ENCODE data around the gene OR1J4. TPM values are rescaled to one million over a fixed set of nuclear protein-coding genes. Genes with fewer than 3 reads are reported as not detected.
"Not testable (repeated sequence)": the region's sequence is repeated elsewhere in the genome, so short reads cannot be mapped to it uniquely, and the experiment has no call there.

The OR1J4 gene
- total RNA-seq, 1 experiment from 2014 or later, result not detected

DNA sequence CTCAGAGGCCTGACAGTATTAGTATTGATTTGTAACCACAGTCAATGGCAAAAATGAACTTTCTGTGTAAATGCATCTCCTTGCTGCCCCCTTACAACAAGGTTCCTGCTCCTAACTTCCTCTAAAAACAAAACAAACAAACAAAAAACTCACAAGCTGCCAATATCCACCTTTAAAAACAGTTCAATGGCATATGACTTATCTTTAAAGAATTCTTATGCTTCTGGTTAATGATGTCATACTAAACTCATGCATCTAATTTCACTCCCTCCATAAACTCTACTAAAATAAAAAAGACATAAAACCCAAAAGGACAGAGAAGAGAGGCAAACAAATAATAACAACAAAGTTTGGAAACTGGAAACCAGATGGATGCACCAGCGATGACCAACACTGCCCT lies 17.2 kb downstream of the OR1J4 start:
- peaks cover 5% of the 10 kb centered on the region for H3K27me3 ChIP-seq (replicated peaks; ENCODE audit: insufficient read depth, low read depth, low read length, poor library complexity)
- no peaks in the 10 kb centered on the region for H3K36me3 ChIP-seq (ENCODE audit: insufficient read depth, low read length, poor library complexity, severe bottlenecking)
- intact Hi-C loops (cut with micrococcal nuclease; ENCODE audit: unreplicated experiment), result no loop called here
- DNase-seq (ENCODE audit: low spot score), result no peak
- CTCF ChIA-PET, result no interaction called here
- POLR2A ChIA-PET (ENCODE audit: low non-redundant PET), result no interaction called here
- H3K4me3 ChIP-seq (ENCODE audit: low read depth, low read length, poor library complexity, severe bottlenecking), result no peak overlapping the region
- TF ChIP-seq, protein P1, sequence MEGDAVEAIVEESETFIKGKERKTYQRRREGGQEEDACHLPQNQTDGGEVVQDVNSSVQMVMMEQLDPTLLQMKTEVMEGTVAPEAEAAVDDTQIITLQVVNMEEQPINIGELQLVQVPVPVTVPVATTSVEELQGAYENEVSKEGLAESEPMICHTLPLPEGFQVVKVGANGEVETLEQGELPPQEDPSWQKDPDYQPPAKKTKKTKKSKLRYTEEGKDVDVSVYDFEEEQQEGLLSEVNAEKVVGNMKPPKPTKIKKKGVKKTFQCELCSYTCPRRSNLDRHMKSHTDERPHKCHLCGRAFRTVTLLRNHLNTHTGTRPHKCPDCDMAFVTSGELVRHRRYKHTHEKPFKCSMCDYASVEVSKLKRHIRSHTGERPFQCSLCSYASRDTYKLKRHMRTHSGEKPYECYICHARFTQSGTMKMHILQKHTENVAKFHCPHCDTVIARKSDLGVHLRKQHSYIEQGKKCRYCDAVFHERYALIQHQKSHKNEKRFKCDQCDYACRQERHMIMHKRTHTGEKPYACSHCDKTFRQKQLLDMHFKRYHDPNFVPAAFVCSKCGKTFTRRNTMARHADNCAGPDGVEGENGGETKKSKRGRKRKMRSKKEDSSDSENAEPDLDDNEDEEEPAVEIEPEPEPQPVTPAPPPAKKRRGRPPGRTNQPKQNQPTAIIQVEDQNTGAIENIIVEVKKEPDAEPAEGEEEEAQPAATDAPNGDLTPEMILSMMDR (conservative IDR thresholded peaks at IDR 0.05; ENCODE audit: low read depth, low read length), result no peak
- no peak for TF ChIP-seq EZH2 (IDR thresholded peaks at IDR 0.05; ENCODE audit: borderline replicate concordance, low read depth, low read length, poor library complexity, severe bottlenecking)
- H3K27ac ChIP-seq (ENCODE audit: low read depth, low read length, poor library complexity, severe bottlenecking), result no peak overlapping the region
- BruUV-seq (replicated peaks), result no TSS peak
- H3K9me3 ChIP-seq (ENCODE audit: low read depth, low read length, poor library complexity, severe bottlenecking), result no peaks in the 10 kb centered on the region
- no peaks in the 10 kb centered on the region for H3K4me1 ChIP-seq (ENCODE audit: insufficient read depth, low read length, poor library complexity, severe bottlenecking)

DNA sequence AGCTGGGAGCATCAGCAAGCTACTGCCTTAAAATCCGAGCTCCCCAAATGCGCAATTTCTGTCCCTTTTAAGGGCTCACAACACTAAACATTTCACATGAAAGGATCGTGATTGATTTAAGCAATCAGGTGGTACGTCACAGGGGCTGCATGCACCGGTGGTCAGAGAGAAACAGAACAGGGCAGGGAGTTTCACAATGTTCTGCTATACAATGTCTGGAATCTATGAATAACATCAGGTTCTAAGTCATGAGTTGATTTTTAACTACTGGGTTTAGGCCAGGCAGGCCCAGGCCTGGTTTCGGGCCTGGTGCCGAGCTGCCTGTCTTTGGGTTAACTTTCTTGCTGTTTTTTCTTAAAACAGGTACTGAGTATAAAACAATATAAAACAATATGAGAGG lies 18.1 kb downstream of the OR1J4 start:
- H3K27me3 ChIP-seq (replicated peaks; ENCODE audit: insufficient read depth, low read depth, low read length, poor library complexity); H3K36me3 ChIP-seq (ENCODE audit: insufficient read depth, low read length, poor library complexity, severe bottlenecking); CTCF ChIA-PET; H3K4me1 ChIP-seq (ENCODE audit: insufficient read depth, low read length, poor library complexity, severe bottlenecking); POLR2A ChIA-PET (ENCODE audit: low non-redundant PET); DNase-seq (ENCODE audit: low spot score); H3K9me3 ChIP-seq (ENCODE audit: low read depth, low read length, poor library complexity, severe bottlenecking); H3K4me3 ChIP-seq (ENCODE audit: low read depth, low read length, poor library complexity, severe bottlenecking); H3K27ac ChIP-seq (ENCODE audit: low read depth, low read length, poor library complexity, severe bottlenecking); intact Hi-C loops (cut with micrococcal nuclease; ENCODE audit: unreplicated experiment); BruUV-seq (replicated peaks): not testable (repeated sequence)

DNA sequence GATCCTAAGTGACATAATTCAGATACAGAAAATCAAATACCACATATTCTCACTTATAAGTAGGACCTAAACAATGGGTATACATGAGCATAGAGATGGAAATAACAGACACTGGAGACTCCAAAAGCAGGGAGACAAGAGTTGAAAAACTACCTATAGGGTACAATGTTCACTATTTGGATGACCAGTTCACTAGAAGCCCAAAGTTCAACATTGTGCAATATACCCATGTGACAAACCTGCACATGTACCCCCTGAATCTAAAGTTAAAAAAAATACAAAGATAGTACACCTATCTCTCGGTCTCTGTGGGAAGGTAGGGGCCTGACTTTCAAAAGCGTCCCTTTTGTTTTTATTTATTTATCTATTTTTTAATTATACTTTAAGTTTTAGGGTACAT lies 19.8 kb downstream of the OR1J4 start:
- H3K4me1 ChIP-seq (ENCODE audit: insufficient read depth, low read length, poor library complexity, severe bottlenecking), result no peaks in the 10 kb centered on the region
- peaks cover 10% of the 10 kb centered on the region for H3K27me3 ChIP-seq (replicated peaks; ENCODE audit: insufficient read depth, low read depth, low read length, poor library complexity)
- TF ChIP-seq, protein P1 (conservative IDR thresholded peaks at IDR 0.05; ENCODE audit: low read depth, low read length), result no peak
- TF ChIP-seq EZH2 (IDR thresholded peaks at IDR 0.05; ENCODE audit: borderline replicate concordance, low read depth, low read length, poor library complexity, severe bottlenecking), result no peak
- H3K4me3 ChIP-seq (ENCODE audit: low read depth, low read length, poor library complexity, severe bottlenecking), result no peak overlapping the region
- no TSS peak for BruUV-seq (replicated peaks)
- POLR2A ChIA-PET (ENCODE audit: low non-redundant PET), result no interaction called here
- H3K27ac ChIP-seq (ENCODE audit: low read depth, low read length, poor library complexity, severe bottlenecking), result no peak overlapping the region
- no peaks in the 10 kb centered on the region for H3K9me3 ChIP-seq (ENCODE audit: low read depth, low read length, poor library complexity, severe bottlenecking)
- DNase-seq (ENCODE audit: low spot score), result no peak
- no peaks in the 10 kb centered on the region for H3K36me3 ChIP-seq (ENCODE audit: insufficient read depth, low read length, poor library complexity, severe bottlenecking)
- intact Hi-C loops (cut with micrococcal nuclease; ENCODE audit: unreplicated experiment), result no loop called here
- CTCF ChIA-PET, result no interaction called here

DNA sequence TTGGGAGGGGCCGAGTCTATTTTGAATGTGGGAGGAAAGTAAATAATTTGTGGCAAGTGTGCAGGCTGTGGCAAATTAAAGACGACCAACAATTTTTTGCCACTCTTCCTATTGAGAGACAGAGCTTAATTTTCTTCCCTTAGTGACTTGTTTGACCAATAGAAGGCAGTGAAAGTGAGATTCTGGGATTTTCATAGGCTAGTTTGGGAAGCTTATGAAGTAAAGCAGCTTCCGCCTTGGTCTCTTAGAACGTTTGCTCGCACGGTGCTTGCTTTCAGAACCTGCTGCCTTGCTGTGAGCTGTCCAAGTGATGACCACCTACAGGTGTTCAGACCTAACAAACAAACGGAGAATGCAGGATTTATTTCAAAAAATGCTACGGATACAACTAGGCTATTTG lies 27.3 kb downstream of the OR1J4 start:
- Histone ChIP-seq H3K27me3 (replicated peaks; ENCODE audit: insufficient read depth, low read depth, low read length, poor library complexity) (peaks cover 45% of the 10 kb centered on the region), H3K4me1 (ENCODE audit: insufficient read depth, low read length, poor library complexity, severe bottlenecking) (no peaks in the 10 kb centered on the region), H3K9me3 (ENCODE audit: low read depth, low read length, poor library complexity, severe bottlenecking) (no peaks in the 10 kb centered on the region), H3K4me3 (ENCODE audit: low read depth, low read length, poor library complexity, severe bottlenecking) (no peak overlapping the region), H3K36me3 (ENCODE audit: insufficient read depth, low read length, poor library complexity, severe bottlenecking) (no peaks in the 10 kb centered on the region), H3K27ac (ENCODE audit: low read depth, low read length, poor library complexity, severe bottlenecking) (no peak overlapping the region)
- CTCF ChIA-PET, result no interaction called here
- BruUV-seq (replicated peaks), result no TSS peak
- intact Hi-C loops (cut with micrococcal nuclease; ENCODE audit: unreplicated experiment), result no loop called here
- POLR2A ChIA-PET (ENCODE audit: low non-redundant PET), result no interaction called here
- no peak for DNase-seq (ENCODE audit: low spot score)
- no peak for TF ChIP-seq EZH2 (IDR thresholded peaks at IDR 0.05; ENCODE audit: borderline replicate concordance, low read depth, low read length, poor library complexity, severe bottlenecking)
- TF ChIP-seq, protein P1 (conservative IDR thresholded peaks at IDR 0.05; ENCODE audit: low read depth, low read length), result no peak
